Suppressor macrophage treated with lipopolysaccharide for 1 hour (primary cell): ENCODE measurements around the gene WDR86.

Experiments
- DNase-seq, 3 donors: peaks; one replicate each; pipeline ENCODE4 v3.0.0-alpha.2; 2020 to 2022

Gene WDR86

DNA sequence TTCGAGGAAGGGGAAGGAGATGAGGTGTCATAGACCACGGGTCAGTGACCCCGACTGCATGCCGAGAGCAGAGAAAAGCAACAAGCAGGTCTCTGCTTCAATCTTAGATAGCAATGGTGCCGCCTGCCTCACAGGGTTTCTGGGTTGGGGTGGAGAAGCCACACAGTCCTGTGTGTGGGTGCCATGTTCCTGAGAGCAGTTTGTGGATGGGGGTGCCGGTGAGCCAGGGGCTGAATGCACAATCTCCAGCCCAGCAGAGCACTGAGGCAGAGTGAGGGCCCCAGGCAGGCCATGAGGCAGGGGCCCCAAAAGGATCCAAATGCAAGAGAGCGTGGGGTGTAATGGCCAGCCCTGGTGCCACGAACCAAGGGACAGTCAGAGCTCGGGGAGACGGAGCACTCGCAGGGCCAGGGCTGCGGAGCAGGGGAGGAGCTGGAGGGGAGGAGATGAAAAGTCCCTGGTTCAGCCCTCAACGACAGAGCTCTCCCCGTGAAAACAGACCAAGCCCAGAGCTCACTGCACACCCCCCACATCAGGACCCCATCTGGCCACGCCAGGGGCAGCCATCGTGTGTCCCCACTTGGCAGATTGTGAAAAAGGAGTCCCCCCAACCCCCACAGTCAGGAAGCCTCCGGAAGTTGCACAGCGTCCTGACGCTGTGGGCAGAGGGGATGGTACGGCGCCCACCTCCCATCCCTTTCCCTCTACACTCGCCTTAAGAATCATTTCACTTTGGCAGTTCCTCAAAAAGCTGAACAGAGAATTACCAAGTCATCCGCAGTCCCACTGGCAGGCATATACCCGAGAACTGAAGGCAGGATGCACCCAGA, 19.9 kb downstream of the WDR86 start:
- peak in 2 of 3 donors; percentile 51 to 54 for DNase-seq

DNA sequence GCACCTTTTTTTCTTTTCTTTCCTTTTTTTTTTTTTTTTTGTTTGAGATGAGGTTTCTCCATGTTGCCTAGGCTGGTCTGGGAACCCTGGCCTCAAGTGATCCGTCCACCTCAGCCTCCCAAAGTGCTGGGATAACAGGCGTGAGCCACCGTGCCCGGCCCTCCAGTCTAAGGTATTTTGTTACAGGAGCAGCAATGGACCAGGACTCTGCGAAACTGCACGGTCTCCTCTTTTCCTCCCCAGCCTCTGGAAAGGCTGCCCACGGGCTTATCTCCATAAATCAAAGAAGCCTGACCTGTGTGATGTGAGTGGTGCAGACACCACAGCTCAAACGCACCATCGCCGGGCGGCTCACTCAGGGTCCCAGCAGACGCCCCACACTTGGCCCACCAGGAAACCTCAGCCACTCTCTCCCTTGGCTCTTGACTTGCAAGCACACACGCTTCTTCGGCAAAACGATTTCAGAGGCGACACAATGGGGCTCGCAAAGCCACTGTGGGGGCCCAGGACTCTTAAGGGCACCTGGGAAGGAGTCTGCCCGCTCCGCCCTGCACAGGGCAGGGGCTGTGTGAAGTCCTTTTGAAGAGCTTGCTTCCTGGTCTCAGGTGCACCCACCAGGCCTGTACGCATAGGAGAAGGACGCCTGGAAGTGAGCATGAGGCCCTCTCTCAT, 20.6 kb downstream of the WDR86 start:
- no peak for DNase-seq

DNA sequence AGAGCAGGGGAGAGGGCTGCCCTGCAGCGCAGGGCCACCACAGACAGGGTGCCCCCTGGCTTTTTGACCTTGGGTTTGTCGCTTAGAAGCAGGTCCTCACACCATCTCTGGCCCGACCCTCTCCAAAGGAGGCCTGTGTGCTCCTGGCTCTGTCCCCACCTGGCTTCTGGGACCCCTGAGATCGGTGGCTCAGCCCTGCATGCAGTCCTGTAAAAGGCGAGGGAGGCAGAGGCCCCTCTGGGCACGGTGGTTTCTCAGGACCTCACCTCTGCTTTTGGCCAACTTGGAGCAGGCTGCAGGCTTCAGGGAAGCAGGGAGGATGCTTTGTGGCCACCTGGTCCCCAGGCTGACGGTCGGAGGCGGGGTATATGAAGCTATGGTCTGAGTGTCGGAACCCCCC, 21.4 kb downstream of the WDR86 start:
- no peak for DNase-seq

DNA sequence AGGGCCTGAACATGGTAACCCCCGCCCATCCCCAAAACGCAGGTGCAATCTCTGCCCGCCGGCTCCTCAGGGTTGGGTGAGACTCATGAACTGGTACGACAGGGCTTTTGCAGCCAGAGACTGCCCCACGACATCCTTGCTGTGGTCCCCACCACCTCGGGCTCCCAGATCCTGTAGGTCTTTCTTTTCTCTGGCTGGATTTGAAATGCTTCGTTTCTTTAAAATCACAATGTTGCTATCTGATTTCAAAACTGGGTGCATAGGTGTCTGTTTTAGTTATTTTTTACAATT, 21.9 kb downstream of the WDR86 start:
- no peak for DNase-seq

DNA sequence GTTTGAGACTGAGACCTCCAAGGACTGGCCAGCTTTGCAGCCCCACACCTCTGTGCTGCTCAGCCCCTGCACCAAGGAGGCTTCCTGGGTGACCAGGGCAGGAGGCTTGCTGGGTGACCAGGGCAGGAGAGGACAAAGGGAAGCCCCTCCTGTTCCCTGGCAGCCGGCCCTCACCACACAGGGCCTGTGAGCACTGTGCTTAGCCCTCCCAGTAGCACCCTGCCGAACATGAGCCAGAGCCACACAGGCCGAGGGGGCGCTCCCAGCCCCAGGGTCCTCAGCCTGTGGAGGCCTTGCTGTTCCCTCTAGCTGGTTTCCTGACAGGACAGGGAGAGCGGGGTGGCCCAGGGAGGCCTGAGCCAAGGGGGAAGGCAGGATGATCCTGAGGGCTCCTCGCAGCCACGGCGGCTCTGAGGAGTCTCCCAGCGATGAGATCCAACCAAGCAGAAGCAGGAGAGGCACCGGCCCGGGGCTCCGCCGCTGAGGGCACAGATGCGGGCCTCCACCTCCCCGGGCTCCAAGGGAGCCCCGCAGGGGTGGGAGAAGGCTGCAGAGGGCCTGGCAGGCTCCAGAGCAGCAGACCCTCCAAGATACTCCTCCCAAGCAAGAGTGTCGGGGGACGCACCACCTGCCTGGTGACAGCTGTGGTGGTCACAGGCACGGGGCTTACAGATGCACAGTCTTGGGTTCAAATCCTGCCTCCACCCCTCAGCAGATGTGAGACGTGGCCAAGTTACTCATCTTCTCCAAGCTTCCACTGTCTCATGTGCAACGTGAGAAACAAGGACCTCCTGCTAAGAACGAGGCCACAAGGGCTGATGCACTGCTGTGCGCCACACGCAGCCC, 22.5 kb downstream of the WDR86 start:
- DNase-seq, result no peak

DNA sequence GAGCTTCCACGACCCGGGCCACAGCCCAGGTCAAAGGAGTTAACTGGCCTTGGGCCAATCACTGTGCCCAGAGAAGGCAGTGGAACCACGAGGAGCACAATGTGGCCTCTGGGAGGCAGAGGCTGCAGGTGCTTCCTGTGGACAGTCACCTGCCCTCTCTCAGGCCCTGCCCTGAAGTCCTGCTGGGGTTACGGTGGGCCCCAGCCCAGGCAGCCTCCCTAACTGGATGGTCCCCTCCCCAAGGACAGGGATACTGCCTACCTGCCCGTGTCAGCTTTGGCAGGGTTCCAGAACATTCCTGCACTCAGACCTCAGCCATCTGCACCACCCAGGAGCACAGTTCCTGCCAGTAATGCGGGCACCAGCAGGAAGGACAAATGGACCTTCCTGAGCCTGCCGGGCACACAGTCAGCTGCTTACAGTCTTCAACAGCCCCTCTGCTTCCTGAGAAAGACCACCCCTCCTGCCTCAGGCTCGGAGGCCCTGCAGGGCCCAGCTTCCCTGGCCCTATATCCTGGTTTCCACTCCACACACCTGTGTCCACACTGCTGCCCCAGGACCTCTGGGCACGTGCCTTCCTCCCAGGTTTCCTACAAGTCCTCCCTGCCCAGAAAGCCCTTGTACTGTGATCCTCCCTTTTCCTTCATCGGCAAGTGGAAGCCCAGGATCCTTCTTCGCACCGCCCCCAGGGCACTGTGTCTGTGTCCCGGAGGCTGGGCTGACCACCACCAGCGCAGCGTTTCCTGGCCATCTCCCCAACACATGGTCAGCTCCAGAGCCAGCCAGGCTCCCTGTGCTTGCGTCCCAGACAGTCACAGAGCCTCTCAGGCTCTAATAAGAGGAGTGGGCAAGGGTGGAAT, 23.3 kb downstream of the WDR86 start:
- DNase-seq, result no peak

DNA sequence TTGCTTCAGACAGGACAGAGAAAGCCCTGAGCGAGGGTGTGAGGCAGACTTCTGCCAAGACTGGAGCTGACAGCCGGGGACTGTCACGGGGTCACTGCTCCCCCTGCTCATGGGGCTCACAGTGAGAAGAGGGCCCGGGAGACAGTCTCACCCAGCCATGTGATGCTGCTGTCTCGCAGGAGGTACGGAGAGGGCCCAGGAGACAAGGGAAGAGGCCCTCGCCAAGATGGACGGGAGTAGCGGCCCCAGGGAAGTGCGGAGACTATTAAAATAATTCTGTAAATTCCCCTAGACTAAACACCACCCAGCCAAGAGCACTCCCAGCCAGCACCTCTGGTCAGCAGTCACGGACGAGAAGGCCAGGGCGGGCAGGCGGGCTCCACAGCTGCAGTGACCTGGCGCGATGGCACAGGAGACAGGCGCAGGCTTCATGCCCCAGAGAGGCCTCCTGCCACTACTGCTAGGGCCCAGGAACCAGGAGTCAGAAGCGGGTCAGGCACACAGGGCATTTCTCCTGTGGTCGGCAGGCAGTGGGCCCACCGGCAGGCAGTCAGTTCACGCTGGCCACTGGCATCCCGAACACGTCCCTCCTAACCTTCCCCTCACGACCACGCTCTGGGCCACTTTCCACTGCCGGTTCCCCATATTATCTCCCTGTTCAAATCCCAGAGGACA, 24.1 kb downstream of the WDR86 start:
- DNase-seq, result no peak

DNA sequence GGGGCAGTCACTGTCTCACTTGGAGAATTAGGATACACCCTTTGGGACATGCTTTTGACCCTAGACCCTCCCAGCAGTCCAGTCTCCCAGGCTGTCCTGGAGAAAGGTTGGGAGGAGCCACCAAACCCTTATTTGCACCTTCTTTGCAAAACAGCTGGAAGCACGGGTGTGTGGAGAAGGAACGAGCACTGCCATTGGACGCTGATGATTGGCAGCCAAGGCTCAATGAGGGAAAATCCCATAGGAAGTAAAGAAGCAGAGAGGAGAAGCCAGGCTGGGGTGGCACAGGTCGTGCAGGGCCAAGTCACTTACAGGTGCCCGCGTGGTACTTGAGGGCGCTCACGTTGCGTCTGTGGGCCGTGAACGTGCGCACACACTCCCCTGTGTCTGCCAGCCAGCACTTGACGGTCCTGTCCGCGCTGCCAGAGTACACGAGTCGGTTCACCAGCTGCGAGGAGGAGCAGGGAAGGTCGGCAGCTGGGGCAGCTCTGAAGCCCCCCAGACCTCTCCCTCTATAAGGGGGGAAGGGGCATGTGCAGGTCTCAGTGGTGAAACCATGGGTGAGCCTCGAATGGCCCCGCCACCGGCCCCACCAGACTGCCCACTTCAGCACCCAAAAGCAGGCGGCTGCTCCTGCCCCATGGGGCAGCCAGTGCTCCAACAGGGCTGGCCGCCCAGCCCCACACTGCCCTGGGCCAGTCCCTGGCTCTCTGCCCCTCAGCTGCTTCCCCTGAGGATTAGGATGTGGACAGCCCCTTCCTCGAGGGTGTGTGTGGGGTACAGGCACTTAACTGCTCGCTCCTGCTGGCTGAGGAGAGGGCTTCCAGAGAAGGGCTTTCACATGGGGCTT, 24.8 kb downstream of the WDR86 start:
- DNase-seq, result no peak

DNA sequence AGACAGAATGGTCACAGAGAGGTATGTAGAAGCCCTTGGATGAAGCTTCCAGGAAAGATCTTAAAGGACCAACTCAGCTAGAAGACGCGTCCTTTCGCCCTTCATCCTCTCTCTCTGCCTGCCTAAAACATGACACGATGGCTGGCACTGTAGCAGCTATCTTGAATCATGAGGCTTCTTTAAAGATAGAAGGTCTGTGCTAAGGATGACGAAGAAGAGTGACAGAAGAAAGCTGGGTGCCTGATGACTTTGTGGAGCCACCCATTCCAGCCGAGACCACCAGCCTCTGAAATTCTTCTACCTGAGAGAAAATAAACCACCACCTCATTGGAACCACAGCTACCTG, 25.5 kb downstream of the WDR86 start:
- DNase-seq, result no peak

DNA sequence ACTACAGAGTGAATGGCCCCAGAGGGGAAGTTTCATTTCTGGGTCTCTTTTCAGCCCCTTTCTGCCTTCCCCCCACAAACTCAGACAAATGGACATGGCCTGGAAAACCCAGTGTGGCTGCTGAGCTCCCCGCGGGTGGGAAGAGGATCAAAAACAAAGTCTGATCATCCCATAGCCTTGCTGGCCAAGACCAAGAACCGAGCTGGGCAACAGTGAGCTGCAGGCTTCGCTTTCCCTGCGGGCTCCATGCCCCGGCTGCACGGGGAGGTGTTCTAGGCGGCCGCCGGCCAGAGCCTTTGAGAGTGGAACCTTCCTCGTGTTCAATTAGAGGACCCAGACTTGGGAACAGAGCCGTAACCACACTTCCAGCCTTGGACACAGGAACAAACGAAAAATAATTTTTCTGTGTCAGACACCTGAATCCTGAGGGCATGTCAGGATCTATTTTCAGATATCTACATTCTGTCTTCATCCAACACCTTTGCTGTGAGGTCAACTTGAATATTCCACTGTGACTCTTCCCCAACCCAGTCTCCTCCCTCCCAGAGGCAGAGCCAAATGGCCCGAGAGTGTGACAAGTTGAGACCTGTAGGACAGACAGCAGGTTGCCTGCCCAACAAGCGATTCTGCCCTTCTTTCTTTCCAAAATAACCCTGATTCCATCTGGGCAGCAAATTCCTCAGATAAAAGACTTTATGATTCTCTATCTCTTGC, 26.0 kb downstream of the WDR86 start:
- DNase-seq, result no peak

DNA sequence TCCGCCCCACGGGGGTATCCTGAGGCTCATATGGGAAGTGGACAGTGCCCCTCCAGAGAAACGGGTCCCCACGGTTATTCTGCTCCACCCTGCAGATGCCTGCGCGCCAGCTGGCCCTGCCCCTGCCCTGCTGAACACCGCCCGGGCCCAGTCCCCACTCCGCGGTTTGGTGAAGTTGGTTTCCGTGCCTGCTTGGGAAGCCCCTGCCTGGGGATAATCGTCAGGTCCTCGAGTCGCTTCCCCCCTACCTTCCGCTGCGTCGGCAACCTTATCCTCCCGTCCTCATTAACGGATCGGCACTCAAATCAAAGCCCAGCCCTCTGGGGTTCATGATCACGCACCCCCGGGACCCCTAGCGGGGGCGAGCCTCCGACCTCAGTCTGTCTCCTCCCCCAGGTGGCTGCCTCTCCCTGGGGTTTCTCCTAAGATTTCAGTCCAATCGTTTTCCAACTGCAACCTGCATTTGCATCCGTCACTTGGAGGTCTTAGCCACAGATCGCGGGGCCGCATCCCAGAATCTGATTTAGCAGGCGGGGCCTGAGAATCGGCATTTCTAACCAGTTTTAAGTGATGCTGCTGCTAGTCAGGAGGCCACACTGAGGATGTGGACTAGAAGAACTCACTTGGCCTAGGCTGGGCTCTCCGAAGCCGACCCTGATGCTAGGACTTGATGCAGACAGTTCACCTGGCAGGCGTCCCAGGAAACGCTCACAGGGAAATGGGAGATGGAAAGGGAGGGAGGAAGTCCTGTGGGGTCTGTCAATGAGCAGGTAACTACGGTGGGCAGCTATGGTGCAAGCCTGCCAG, 27.6 kb downstream of the WDR86 start:
- no peak for DNase-seq

DNA sequence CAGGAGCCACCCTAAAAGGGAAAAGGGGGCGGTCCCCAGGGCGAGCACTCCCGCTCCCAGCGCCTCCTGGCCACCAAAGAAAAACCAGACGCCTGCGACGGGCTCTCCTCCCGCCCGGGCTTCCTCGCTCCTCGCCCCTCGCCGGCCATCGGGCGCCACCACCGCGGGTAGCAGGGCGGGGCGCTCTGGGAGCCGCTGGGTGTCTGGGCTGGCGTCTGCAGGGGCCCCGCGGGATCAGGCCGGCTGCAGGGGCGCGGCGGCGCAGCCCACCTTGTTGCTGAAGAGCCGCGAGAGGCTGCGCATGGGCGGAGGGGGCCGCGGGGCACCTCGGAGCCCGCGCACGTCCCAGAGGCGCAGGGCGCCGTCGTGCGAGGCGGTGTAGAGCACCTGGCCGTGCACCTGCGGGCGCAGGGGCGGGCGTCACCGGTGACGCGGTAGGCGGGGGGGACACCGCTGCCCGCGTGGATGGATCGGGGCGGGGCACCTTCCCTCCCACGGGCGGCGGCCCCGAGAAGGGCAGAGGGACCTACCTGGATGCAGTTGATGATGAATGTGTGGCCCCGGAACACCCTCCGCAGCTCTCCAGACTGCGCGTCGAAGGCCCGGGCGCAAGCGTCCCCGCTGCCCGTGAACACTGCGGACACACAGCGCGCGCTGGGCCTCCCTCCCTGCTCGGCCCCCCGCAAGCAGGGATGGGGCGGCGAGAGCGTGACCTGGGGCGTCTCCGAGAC, 28.3 kb downstream of the WDR86 start:
- DNase-seq, result peak in 1 of 3 donors; percentile 40

DNA sequence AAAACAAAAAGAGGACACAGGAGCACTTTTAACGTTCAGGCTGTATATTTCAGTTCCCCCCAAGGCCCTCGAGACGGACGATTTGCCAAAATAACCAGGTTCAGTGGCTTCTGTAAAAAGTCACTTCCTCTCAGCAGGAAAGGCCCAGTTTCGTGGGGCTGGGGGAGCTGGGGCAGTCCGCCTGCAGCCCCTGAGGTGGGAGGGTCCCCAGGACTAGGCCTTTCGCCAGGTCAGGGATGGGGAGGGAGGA, 28.8 kb downstream of the WDR86 start:
- DNase-seq, result peak in 1 of 3 donors; percentile 23

DNA sequence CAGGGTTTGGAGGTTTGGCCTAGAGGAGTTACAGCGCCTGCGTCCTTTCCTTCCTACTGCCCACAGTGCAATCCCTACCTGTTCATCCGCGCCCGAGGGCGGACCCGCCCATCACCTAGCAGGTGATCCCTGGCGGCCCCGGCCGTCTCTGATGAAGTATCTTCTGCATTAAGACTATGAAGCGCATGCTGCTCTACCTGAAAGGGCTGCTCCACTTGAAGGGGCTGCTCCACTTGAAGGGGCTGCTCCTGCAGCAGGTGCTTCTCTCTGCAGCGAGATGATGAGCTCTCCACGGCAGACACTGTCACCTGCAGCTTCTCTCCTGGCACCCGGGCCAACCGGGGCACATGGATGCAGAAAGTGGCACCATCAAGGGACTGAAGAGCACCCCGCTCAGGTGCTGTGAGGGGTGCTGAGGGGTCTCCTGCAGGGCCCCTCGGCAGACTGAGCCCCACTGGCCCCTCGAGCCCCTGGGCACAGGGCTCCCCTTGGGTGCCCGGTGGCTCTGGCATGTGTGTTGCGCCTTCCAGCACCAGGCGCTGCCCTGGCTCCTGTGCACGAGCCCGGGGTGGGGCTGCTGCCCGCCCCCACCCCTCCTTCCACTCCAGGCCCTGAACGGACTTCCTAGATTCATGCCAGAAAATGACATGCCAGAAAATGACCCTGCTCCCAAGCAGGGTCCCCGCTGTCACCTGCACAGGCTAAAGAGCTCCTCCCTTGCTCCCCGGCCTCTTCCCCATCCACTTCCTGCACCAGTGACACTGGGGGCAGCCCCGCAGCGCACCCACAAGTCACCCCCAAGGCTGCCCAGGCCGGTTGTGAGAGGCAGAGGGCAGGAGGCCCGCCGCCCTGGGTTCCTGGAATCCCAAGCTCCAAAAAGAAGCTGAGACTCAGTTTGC, 29.4 kb downstream of the WDR86 start:
- peak in 1 of 3 donors; percentile 27 for DNase-seq

DNA sequence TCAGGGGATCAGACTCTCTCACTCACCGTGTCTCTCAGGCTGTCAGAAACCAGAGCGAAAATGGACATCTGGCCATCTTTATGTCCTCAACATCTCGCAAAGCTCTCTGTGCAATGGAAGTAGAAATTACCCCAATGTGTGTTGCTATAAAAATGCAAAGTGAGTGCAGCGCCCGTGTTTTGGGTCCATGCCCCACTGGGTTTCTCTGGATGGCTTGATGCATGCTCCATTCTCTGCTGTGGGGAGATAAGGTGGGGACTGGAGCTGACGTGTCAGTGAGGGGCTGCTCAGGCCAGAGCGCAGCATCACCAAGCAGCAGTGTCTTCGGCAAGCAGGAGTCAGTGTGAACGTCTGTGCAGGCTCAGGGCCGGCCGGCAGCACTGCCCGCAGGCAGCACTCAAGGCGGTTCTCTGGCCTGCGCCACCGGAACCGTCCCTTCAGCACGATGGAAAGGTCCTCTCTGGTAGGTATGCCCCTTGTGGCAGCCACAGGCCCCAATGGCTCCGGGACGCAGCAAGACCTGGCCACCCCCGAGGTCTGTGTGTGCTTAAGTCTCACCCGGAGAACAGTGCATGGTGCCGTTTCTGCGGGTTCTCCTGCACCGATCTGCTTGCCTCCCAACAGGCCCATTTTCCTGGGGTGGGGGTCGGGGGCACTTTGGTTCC, 30.2 kb downstream of the WDR86 start:
- no peak for DNase-seq

DNA sequence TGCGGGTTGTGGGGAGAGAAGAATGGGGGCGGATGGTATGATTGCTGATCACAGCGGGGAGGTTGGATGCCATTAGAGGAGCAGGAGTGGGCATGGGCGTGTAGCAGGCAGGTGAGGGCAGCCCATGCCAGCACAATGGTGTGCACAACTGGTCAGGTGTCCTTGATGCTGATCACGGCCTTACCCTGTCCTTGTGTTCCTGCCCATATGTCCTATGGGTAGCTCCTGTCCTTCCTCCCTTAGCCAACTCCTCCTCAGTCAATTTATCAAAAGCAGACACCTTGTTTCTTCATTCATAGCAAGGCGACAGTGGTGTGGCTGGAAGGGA, 30.7 kb downstream of the WDR86 start:
- no peak for DNase-seq

DNA sequence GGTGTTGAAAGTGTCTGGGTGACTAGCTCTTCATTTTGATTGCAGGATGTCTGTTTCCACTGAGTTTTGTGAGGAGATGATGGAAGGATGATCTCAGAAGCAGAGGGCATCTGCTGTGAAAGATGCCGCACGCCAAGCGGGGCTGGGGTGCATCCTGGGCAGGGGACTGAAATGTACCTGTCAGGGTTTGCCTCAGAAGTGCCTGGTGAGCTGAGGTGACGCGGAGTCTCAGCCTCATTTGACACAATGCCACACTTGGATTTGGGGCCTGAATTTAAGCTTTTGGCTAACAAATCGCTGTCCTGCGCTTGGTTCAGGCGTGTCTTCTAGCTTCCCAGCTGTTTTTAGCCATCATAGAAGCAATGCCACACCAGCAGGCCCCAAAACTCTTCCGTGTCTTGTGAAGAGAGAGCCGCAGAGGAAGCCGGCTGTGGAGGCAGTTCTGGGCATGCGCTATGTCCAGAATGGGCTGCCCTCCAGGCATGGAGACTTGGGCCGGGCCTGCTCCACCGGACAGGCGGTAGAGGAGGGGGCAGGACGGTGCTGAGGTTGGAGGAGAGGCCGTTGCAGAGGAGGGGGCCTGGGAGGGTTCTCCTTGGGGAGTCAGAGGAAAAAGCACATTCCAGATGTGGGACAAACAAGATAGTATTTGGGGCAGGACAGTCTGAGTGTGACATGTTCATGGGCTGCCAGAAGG, 31.2 kb downstream of the WDR86 start:
- no peak for DNase-seq
